Adrenal gland (tissue), 5 donors: ENCODE data around the gene NCOA5.

ENCODE experiments used
- CTCF ChIP-seq, 6 experiments: fragments of 450-650 bp in 4 of 6; fragments of 200-600 bp in 2 of 6; sonication (generic) in 1 of 6; IDR thresholded peaks; 1 replicate in 5 of 6; 2 replicates in 1 of 6; pipeline versions ENCODE4 v1.5.1 to v1.8.0; 2016 to 2021; ENCODE audit warnings: antibody characterized with exemption in 6 of 6, mild to moderate bottlenecking in 2 of 6, moderate library complexity in 1 of 6
- POLR2A ChIP-seq, 2 donors: fragments of 450-650 bp; IDR thresholded peaks; one replicate each; pipeline ENCODE4 v1.6.1; 2017; ENCODE audit warnings: antibody characterized with exemption in 2 of 2, mild to moderate bottlenecking in 2 of 2, moderate library complexity in 1 of 2
- donor health status: DM: no; HTN: no; CAD: no.

GRCh38 chr20:46101957-46102356 is 12.2 kb upstream of the NCOA5 start:
- no peak for TF ChIP-seq CTCF (IDR thresholded peaks at IDR 0.05)
- no peak for TF ChIP-seq POLR2A (IDR thresholded peaks at IDR 0.05)
